ENCODE data around the gene SRY. TPM values are rescaled to one million over a fixed set of nuclear protein-coding genes. Genes with fewer than 3 reads are reported as not detected.
A peak's percentile ranks its signal among the peaks of the same experiment; 100 is the strongest.
"Not testable (repeated sequence)": the region's sequence is repeated elsewhere in the genome, so short reads cannot be mapped to it uniquely, and the experiment has no call there.

The SRY gene
- total and polyA plus RNA-seq, 12 donors = not detected

DNA sequence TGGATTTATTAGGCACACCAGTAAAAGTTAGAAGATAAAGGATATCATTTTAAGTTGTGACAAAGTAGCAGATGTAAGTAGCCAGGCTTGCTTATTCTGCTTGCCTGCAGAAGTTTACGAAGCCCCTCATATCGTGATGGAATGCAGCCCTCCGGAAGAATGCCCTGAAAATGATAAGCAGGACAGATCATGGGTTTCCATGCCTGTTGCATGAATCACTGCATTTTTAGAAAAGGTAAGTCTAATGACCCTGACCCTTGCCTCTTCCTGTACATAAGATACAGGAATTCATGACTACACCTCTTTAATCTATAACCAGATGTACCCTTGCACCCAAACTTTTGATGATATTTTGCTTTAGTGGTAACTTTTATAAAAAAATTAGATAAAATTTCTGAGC is 37.0 kb upstream of the SRY start:
- H3K27ac ChIP-seq = no peak overlapping the region
- ATAC-seq (no peak), DNase-seq (no peak)
- peaks cover 0 to 11% (median 0%) of the 10 kb centered on the region in 7 donors for H3K27me3 ChIP-seq
- H3K9me3 ChIP-seq = no peaks in the 10 kb centered on the region
- no peak overlapping the region for H3K4me3 ChIP-seq
- TF ChIP-seq, protein P1, sequence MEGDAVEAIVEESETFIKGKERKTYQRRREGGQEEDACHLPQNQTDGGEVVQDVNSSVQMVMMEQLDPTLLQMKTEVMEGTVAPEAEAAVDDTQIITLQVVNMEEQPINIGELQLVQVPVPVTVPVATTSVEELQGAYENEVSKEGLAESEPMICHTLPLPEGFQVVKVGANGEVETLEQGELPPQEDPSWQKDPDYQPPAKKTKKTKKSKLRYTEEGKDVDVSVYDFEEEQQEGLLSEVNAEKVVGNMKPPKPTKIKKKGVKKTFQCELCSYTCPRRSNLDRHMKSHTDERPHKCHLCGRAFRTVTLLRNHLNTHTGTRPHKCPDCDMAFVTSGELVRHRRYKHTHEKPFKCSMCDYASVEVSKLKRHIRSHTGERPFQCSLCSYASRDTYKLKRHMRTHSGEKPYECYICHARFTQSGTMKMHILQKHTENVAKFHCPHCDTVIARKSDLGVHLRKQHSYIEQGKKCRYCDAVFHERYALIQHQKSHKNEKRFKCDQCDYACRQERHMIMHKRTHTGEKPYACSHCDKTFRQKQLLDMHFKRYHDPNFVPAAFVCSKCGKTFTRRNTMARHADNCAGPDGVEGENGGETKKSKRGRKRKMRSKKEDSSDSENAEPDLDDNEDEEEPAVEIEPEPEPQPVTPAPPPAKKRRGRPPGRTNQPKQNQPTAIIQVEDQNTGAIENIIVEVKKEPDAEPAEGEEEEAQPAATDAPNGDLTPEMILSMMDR (IDR thresholded peaks at IDR 0.05) = no peak
- WGBS, 2 donors = 6 to 27% methylated on average over 3 of the region's 3 CpGs
- H3K4me1 ChIP-seq = no peaks in the 10 kb centered on the region
- H3K36me3 ChIP-seq = no peaks in the 10 kb centered on the region
- intact Hi-C loops (cut with DNase I) = no loop called here

DNA sequence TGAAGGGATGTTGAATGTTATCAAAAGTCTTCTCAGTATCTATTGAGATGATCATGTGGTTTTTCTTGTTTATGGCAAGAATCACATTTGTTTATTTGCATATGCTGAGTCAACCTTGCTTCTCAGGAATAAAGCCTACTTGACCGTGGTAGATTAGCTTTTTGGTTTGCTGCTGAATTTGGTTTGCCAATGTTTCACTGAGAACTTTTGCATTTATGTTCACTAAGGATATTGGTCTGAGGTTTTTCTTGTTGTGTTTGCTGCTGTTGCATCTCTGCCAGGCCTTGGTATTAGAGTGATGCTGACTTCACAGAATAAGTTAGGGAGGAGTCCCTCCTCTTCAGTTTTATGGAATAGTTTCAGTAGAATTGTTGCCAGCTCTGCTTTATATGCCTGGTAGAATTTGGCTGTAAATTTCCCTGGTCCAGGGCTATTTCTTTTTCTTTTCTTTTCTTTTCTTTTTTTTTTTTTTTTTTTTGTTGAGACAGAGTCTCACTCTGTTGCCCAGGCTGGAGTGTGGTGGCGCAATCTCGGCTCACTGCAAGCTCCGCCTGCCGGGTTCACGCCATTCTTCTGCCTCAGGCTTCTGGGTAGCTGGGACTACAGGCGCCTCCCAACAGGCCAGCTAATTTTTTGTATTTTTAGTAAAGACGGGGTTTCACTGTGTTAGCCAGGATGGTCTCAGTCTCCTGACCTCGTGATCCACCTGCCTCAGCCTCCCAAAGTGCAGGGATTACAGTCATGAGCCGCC is 29.8 kb upstream of the SRY start:
- H3K27ac ChIP-seq; H3K36me3 ChIP-seq; intact Hi-C loops (cut with DNase I); DNase-seq; H3K9me3 ChIP-seq; H3K27me3 ChIP-seq; ATAC-seq; H3K4me1 ChIP-seq; H3K4me3 ChIP-seq: not testable (repeated sequence)
- WGBS, 2 donors = 89 to 91% methylated on average over 9 to 10 of the region's 10 CpGs

DNA sequence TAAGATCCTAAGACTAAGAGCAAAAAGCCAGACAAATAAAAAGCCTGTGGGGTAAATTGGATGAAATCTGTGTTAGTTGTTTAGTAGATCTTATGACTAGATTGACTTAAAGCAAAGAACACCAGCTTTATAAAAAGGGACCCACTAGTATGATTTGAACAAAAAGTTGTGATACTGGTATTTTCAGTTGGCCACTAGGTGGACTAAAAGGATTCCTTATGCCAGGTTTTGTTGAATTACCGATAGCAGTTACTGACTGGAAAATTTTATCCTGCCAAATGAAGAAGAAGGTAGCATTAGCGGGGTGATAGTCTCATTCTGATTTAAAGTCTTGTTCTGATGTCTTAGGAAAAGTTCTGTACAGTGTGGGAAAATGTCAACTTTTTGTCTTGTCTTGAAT is 12.8 kb upstream of the SRY start:
- DNase-seq = no peak
- H3K27ac ChIP-seq = no peak overlapping the region
- intact Hi-C loops (cut with DNase I) = no loop called here
- H3K27me3 ChIP-seq = no peaks in the 10 kb centered on the region
- TF ChIP-seq, protein P1 (IDR thresholded peaks at IDR 0.05) = peak in 3 of 9 donors; percentile 24 to 32 (median 29)
- no peak overlapping the region for H3K4me3 ChIP-seq
- no peak for ATAC-seq
- no peaks in the 10 kb centered on the region for H3K4me1 ChIP-seq
- H3K36me3 ChIP-seq = no peaks in the 10 kb centered on the region
- 13 to 37% methylated on average over 2 of the region's 2 CpGs for WGBS, 2 donors
- no peaks in the 10 kb centered on the region for H3K9me3 ChIP-seq

DNA sequence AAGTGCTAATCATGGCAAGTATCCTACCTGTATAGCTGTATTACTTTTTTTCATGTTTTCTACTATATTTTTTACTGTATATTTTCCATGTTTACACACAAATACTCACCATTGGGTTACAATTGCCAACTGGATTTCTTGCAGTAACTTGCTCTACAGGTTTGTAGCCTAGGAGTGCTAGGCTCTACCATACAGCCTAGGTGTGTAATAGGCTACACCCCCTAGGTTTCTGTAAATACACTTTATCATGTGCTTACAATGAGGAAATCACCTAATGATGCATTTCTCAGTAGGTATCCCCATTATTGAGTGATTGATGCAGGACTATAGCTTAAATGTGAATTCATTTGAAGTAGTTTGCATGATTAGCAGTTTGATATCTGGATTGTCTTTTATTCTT is 10.5 kb upstream of the SRY start:
- no peak for DNase-seq
- H3K9me3 ChIP-seq = no peaks in the 10 kb centered on the region
- H3K36me3 ChIP-seq = no peaks in the 10 kb centered on the region
- no peak overlapping the region for H3K4me3 ChIP-seq
- no peaks in the 10 kb centered on the region for H3K4me1 ChIP-seq
- H3K27me3 ChIP-seq = no peaks in the 10 kb centered on the region
- ATAC-seq = no peak
- no peak overlapping the region for H3K27ac ChIP-seq
- intact Hi-C loops (cut with DNase I) = no loop called here
- TF ChIP-seq, protein P1 (IDR thresholded peaks at IDR 0.05) = no peak

DNA sequence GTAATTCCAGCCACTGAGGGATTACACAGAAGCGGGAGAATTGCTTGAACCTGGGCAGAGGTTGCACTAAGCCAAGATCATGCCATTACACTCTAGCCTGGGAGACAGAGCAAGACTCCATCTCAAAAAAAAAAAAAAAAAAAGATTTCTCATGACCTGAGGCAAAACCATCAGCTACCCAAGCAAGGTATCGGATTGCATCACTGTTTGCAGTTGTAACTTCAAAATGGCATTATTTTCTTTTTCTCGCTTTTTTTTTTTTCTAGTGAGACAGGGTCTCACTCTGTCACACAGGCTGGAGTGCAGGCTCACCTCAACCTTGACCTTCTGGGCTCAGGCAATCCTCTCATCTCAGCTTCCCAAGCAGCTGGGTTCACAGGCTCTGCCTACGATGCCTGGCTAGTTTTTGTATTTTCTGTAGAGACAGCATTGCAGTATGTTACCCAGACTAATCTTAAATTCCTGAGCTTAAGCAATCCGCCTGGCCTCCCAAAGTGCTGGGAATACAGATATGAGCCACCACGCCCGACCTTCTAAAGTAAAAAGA is 9.6 kb upstream of the SRY start:
- intact Hi-C loops (cut with DNase I) = no loop called here
- H3K4me1 ChIP-seq = no peaks in the 10 kb centered on the region

More for the DNA sequence above, 9.6 kb upstream of the SRY start:
- ATAC-seq = no peak
- Histone ChIP-seq H3K4me3 (no peak overlapping the region), H3K36me3 (no peaks in the 10 kb centered on the region), H3K27ac (no peak overlapping the region), H3K9me3 (no peaks in the 10 kb centered on the region), H3K27me3 (no peaks in the 10 kb centered on the region)
- TF ChIP-seq, protein P1 (IDR thresholded peaks at IDR 0.05) = no peak
- 69 to 73% methylated on average over 7 of the region's 7 CpGs for WGBS, 2 donors
- no peak for DNase-seq

Data from heart right ventricle (tissue), 16 donors.